ENCODE results near the gene IRF4. TPM values are rescaled to one million over a fixed set of nuclear protein-coding genes. Genes with fewer than 3 reads are reported as not detected.

IRF4 gene
- total RNA-seq, 1 experiment from 2014 or later, result 0.23 TPM

Other genes with a start within 250 kb of the IRF4 start
- 21.0 and 22.9 TPM in 2 replicates for gene DUSP22, start 99.3 kb upstream of the IRF4 start, total RNA-seq (2014; rRNA removed; shearing (Covaris generic))

Data from Daoy (cell line).